Measurements from ENCODE around the gene GSTT2. TPM values are rescaled to one million over a fixed set of nuclear protein-coding genes. Genes with fewer than 3 reads are reported as not detected.

The GSTT2 gene
- total RNA-seq, 4 donors from 2014 or later = not detected

- TF ChIP-seq, protein P1, sequence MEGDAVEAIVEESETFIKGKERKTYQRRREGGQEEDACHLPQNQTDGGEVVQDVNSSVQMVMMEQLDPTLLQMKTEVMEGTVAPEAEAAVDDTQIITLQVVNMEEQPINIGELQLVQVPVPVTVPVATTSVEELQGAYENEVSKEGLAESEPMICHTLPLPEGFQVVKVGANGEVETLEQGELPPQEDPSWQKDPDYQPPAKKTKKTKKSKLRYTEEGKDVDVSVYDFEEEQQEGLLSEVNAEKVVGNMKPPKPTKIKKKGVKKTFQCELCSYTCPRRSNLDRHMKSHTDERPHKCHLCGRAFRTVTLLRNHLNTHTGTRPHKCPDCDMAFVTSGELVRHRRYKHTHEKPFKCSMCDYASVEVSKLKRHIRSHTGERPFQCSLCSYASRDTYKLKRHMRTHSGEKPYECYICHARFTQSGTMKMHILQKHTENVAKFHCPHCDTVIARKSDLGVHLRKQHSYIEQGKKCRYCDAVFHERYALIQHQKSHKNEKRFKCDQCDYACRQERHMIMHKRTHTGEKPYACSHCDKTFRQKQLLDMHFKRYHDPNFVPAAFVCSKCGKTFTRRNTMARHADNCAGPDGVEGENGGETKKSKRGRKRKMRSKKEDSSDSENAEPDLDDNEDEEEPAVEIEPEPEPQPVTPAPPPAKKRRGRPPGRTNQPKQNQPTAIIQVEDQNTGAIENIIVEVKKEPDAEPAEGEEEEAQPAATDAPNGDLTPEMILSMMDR (IDR thresholded peaks at IDR 0.05; ENCODE audit: low read depth) = no peak
Measured at GRCh38 chr22:24025475-24025874, 45.5 kb downstream of the GSTT2 start.

DNA sequence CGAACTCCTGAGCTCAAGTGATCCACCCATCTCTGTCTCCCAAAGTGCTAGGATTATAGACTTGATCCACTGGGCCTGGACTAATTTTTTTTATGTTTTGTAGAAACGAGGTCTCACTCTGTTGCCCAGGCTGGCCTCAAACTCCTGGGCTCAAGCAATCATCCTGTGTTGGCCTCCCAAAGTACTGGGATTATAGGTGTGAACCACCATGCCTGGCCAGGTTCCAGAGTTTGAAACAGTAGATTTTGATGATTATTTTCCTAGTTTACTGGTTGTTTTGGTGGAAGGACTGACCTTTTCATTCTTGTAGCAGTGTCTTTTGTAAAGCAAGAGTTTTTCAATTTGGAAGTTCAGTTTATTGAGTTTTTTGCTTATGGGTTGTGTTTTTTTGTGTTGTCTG is 46.1 kb downstream of the GSTT2 start:
- TF ChIP-seq, protein P1 (IDR thresholded peaks at IDR 0.05; ENCODE audit: low read depth) = no peak

DNA sequence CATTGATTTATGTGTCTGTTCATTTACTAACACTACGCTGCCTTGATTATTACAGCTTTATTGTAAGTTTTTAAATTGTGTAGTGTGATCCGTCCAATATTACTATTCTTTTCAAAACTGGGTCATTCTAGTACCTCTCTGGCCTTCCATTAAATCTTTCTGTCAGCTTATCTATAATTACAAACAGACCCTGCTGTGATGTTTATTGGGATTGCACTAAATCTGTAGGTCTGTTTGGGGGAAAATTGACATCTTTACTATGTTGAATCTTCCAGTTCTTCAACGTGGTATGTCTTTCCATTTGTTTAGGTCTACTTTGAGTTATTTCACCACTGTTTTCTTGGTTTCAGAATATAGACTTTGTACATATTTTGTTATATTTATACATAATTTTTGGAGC is 46.8 kb downstream of the GSTT2 start:
- TF ChIP-seq, protein P1 (IDR thresholded peaks at IDR 0.05; ENCODE audit: low read depth) = no peak

DNA sequence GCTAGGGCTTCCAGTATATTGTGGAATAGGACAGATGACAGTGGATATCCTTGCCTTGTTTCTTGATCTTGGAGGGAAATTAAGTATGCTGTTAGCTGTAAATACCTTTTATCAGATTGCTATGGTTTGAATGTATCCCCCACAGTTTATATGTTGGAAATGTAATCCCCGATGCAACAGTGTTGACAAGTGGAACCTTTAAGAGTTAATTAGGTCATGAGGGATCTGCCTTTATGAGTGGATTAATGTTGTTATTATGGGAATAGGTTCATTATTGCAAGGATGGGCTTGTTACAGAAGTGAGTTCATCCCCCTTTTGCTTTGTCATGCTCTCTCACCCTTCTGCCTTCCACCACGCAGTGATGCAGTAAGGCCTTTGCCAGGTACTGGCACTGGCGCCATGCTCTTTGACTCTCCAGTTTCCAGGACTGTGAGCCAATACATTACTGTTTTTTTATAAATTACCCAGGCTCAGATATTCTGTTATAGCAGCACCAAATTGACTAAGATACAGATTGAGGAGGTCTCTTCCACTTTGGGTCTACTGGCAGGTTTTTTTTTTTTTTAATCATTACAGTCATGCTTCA is 47.5 kb downstream of the GSTT2 start:
- TF ChIP-seq, protein P1 (IDR thresholded peaks at IDR 0.05; ENCODE audit: low read depth) = no peak

DNA sequence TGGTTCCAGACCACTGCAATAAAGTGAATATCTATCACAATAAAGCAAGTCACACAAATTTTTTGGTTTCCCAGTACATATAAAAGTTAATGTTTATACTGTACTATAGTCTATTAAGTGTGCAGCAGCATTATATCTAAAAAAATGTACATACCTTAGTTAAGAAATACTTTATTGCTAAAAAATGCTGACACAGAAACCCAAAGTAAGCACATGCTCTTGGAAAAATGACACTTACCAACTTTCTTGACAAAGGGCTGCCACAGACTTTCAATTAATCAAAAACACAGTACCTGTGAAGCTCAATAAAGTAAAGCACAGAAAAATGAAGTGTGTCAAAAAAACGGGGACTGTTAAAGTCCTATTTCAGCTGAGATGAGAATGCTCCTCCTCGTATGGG is 48.1 kb downstream of the GSTT2 start:
- TF ChIP-seq, protein P1 (IDR thresholded peaks at IDR 0.05; ENCODE audit: low read depth) = no peak

GRCh38 chr22:24028533-24028932 is 48.6 kb downstream of the GSTT2 start:
- TF ChIP-seq, protein P1 (IDR thresholded peaks at IDR 0.05; ENCODE audit: low read depth) = no peak

DNA sequence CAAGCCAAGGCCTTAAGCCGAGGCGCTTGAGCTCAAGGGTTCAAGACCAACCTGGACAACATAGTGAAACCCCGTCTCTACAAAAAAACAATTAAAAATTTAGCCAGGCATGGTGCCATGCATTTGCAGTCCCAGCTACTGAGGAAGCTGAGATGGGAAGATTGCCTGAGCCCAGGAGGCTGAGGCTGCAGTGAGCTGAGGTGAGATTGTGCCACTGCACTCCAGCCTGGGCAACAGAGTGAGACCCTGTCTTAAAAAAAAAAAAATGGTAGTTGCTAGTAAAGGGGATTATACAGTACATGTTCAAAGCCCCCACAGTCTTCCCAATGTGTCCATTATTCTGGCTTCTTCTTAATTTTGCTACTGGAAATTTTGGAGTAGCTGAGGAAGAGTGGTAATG is 49.4 kb downstream of the GSTT2 start:
- TF ChIP-seq, protein P1 (IDR thresholded peaks at IDR 0.05; ENCODE audit: low read depth) = no peak
